Tibial nerve (tissue), 4 donors: Measurements from ENCODE around the gene MARCHF10. TPM values are rescaled to one million over a fixed set of nuclear protein-coding genes. Genes with fewer than 3 reads are reported as not detected.

ENCODE experiments used
- DNase-seq, 2 donors: peaks; one replicate each; pipeline ENCODE4 v3.0.0-alpha.2; 2019; ENCODE audit warnings: low spot score in 2 of 2
- H3K27ac ChIP-seq, 4 donors: fragments of 200-600 bp; sonication (generic) in 3 of 4; one replicate each; pipeline ENCODE4 v1.5.1; 2017 to 2019; ENCODE audit warnings: mild to moderate bottlenecking in 1 of 4
- H3K27me3 ChIP-seq, 2 donors: fragments of 200-600 bp; sonication (generic) in 1 of 2; one replicate each; pipeline versions ENCODE4 v1.5.1 to v1.6.0; 2017 to 2019
- H3K36me3 ChIP-seq, 3 donors: fragments of 200-600 bp; sonication (generic); one replicate each; pipeline ENCODE4 v1.5.1; 2018 to 2019
- H3K4me1 ChIP-seq, 4 donors: fragments of 200-600 bp; sonication (generic) in 3 of 4; one replicate each; pipeline ENCODE4 v1.5.1; 2017 to 2019
- H3K4me3 ChIP-seq, 4 donors: fragments of 200-600 bp; sonication (generic) in 3 of 4; one replicate each; pipeline ENCODE4 v1.5.1; 2017 to 2019; ENCODE audit warnings: mild to moderate bottlenecking in 1 of 4, moderate library complexity in 1 of 4
- H3K9me3 ChIP-seq, 4 donors: fragments of 200-600 bp; sonication (generic) in 3 of 4; one replicate each; pipeline ENCODE4 v1.5.1; 2017 to 2019
- EP300 ChIP-seq, 2 donors: sonication (generic); formaldehyde crosslinking; IDR thresholded peaks; one replicate each; pipeline ENCODE4 v1.6.1; 2017; ENCODE audit warnings: antibody characterized with exemption in 2 of 2, mild to moderate bottlenecking in 1 of 2
- POLR2A ChIP-seq, 2 donors: fragments of 450-650 bp; IDR thresholded peaks; one replicate each; pipeline ENCODE4 v1.6.1; 2017; ENCODE audit warnings: antibody characterized with exemption in 2 of 2, mild to moderate bottlenecking in 2 of 2, moderate library complexity in 2 of 2
- WGBS, 2 donors: methylation state at CpG; one replicate each; pipeline ENCODE4 v1.1.5; 2018; 5-methylcytosine and 5-hydroxymethylcytosine counted together
- total RNA-seq, 4 donors: library from RNA; depleted of rRNA; stranded (reverse); fragments of >200 nt; gene quantifications; one replicate each; pipeline ENCODE4 v1.1.0, GENCODE V29; 2016
- TF ChIP-seq, protein P1 (sequence below), 5 experiments: fragments of 200-600 bp in 3 of 5; fragments of 450-650 bp in 2 of 5; sonication (generic) in 3 of 5; IDR thresholded peaks; one replicate each; pipeline ENCODE4 v1.5.1; 2016 to 2019; ENCODE audit warnings: antibody characterized with exemption in 5 of 5, mild to moderate bottlenecking in 3 of 5, moderate library complexity in 2 of 5

Gene MARCHF10
- total RNA-seq, 4 donors from 2014 or later: 1.8 to 11.7 (median 3.6) TPM

DNA sequence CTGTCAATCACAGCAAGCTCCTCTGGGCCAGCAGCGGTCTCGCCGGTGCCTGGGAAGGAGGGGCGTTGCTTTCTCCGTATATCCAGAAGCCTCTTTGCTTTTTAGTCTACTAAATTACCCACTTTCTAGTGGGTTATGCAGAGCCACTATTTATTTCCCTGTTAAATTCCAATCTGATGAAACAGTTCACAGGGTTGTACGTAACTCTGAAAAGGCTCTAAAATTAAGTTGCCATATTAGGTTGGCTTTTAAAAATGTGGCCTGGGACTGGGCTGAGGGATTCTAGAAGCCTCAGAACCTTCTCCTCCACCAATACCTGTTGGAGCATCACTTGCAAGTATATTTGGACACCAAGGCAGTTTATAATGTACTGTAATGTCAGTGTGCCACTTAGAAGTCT is 27.2 kb downstream of the MARCHF10 start:
- Histone ChIP-seq H3K27ac (no peak overlapping the region), H3K9me3 (peaks cover 0 to 8% (median 0%) of the 10 kb centered on the region in 4 donors), H3K4me1 (peaks cover 0 to 3% (median 0%) of the 10 kb centered on the region in 4 donors), H3K4me3 (no peak overlapping the region), H3K27me3 (no peaks in the 10 kb centered on the region), H3K36me3 (no peaks in the 10 kb centered on the region)
- 84 to 89% methylated on average over 6 of the region's 6 CpGs for WGBS, 2 donors
- TF ChIP-seq, protein P1, sequence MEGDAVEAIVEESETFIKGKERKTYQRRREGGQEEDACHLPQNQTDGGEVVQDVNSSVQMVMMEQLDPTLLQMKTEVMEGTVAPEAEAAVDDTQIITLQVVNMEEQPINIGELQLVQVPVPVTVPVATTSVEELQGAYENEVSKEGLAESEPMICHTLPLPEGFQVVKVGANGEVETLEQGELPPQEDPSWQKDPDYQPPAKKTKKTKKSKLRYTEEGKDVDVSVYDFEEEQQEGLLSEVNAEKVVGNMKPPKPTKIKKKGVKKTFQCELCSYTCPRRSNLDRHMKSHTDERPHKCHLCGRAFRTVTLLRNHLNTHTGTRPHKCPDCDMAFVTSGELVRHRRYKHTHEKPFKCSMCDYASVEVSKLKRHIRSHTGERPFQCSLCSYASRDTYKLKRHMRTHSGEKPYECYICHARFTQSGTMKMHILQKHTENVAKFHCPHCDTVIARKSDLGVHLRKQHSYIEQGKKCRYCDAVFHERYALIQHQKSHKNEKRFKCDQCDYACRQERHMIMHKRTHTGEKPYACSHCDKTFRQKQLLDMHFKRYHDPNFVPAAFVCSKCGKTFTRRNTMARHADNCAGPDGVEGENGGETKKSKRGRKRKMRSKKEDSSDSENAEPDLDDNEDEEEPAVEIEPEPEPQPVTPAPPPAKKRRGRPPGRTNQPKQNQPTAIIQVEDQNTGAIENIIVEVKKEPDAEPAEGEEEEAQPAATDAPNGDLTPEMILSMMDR (IDR thresholded peaks at IDR 0.05): no peak
- TF ChIP-seq POLR2A (IDR thresholded peaks at IDR 0.05) (no peak), EP300 (IDR thresholded peaks at IDR 0.05) (no peak)
- DNase-seq: no peak

DNA sequence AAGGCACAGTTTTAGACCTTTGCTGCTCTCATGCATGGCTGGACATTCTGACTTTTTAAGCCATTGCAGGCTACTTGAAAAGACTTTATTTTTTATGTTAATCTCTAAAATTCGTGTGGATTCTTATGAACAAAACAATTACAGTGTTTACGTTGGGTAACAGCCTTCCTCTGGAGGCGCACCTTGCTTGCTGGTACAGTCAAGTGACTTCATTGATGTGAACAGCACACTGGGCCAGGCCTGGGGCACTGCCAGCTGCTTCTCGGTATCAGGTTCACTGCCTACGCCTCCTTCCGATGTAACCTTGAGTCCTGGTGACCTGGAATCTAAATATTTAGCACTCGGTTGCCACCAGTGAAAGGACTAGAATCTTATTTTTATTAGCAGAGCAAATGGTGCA is 27.8 kb downstream of the MARCHF10 start:
- Histone ChIP-seq H3K4me1 (peaks cover 0 to 3% (median 0%) of the 10 kb centered on the region in 4 donors), H3K27me3 (no peaks in the 10 kb centered on the region), H3K4me3 (no peak overlapping the region), H3K36me3 (no peaks in the 10 kb centered on the region), H3K27ac (no peak overlapping the region), H3K9me3 (peaks cover 0 to 6% (median 0%) of the 10 kb centered on the region in 4 donors)
- 78 to 82% methylated on average over 7 of the region's 7 CpGs for WGBS, 2 donors
- TF ChIP-seq POLR2A (IDR thresholded peaks at IDR 0.05) (no peak), EP300 (IDR thresholded peaks at IDR 0.05) (no peak)
- TF ChIP-seq, protein P1 (IDR thresholded peaks at IDR 0.05): no peak
- no peak for DNase-seq

DNA sequence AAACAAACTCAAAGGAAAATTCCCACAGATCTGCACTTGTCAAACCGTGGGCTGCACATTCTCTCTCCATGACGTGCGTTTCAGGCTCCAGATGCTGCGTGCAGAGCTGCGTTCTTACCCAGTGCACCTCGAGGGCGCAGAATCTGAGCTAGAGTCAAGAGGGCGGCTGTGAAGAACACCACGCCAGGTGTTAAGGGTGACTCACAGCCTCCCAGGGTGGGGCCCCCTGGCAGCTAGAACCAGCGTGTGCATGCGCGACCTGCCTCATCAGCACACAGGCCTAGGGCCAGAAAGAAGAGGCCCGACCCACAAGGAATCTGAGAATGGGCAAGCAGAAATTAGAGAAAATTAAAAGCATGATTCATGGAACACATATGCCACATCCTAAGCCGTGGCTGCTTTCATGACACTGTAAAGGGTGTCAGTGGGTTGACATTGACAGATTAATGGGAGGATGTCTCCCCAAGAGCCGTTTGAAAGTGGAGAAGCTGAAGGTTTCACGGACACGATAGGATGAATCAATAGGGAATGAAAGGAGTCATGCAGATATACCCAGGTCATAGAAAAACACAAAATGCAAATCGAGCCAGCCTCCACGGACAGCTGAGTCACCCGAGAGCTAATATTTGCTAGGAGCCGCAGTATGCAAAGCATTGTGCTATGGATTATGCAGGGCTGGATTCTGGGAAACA is 29.0 kb downstream of the MARCHF10 start:
- Histone ChIP-seq H3K27ac (no peak overlapping the region), H3K27me3 (no peaks in the 10 kb centered on the region), H3K4me1 (peaks cover 0 to 3% (median 0%) of the 10 kb centered on the region in 4 donors), H3K4me3 (no peak overlapping the region), H3K36me3 (no peaks in the 10 kb centered on the region), H3K9me3 (no peaks in the 10 kb centered on the region)
- TF ChIP-seq POLR2A (IDR thresholded peaks at IDR 0.05) (no peak), EP300 (IDR thresholded peaks at IDR 0.05) (no peak)
- TF ChIP-seq, protein P1 (IDR thresholded peaks at IDR 0.05): no peak
- WGBS, 2 donors: 47 to 53% methylated on average over 20 to 21 of the region's 21 CpGs
- no peak for DNase-seq

DNA sequence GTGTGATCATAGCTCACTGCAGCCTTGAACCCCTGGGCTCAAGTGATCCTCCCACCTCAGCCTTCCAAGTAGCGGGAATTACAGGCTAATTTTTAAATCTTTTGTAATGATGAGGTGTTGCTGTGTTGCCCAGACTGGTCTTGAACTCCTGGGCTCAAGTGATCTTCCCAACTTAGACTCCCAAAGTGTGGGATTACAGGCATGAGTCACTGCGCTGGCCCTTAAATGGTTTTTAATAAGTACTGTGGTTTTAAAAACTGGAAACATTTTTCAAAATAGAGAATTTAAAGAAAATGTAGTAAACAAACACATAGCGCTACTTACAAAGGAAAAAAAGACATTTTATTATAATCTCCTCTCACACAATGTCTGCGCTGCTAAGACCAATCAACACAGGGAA is 32.2 kb downstream of the MARCHF10 start:
- H3K4me3 ChIP-seq: no peak overlapping the region
- no peak for DNase-seq
- no peaks in the 10 kb centered on the region for H3K9me3 ChIP-seq
- no peak overlapping the region for H3K27ac ChIP-seq
- H3K4me1 ChIP-seq: peaks cover 0 to 3% (median 0%) of the 10 kb centered on the region in 4 donors
- 85 to 89% methylated on average over 4 of the region's 4 CpGs for WGBS, 2 donors
- H3K36me3 ChIP-seq: no peaks in the 10 kb centered on the region
- no peak for TF ChIP-seq EP300 (IDR thresholded peaks at IDR 0.05)
- no peak for TF ChIP-seq POLR2A (IDR thresholded peaks at IDR 0.05)
- TF ChIP-seq, protein P1 (IDR thresholded peaks at IDR 0.05): no peak
- no peaks in the 10 kb centered on the region for H3K27me3 ChIP-seq

DNA sequence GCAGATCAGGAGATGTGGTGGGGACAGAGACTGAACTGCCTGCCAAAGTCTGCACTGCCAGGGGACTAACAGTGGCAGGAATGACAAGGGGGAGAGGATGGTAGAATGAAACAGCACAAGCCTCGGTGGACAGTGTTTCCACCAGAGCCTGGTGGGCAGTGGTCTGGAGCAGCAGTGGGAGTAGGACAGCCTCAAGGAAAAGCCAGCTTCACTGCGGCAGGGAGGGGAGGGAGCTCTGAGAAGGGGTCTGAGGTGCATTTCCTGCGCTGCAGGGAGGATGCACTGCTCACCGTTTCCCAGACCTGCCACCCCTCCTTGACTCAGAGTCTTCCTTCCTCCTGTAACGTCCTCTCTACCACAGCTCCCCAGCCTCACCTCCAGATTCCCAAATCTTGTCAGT is 33.8 kb downstream of the MARCHF10 start:
- H3K4me1 ChIP-seq: peaks cover 0 to 3% (median 0%) of the 10 kb centered on the region in 4 donors
- DNase-seq: no peak
- no peaks in the 10 kb centered on the region for H3K9me3 ChIP-seq
- H3K27ac ChIP-seq: no peak overlapping the region
- no peaks in the 10 kb centered on the region for H3K36me3 ChIP-seq
- no peak overlapping the region for H3K4me3 ChIP-seq
- no peaks in the 10 kb centered on the region for H3K27me3 ChIP-seq
- TF ChIP-seq EP300 (IDR thresholded peaks at IDR 0.05) (no peak), POLR2A (IDR thresholded peaks at IDR 0.05) (no peak)
- TF ChIP-seq, protein P1 (IDR thresholded peaks at IDR 0.05): no peak
- 60 to 72% methylated on average over 5 of the region's 5 CpGs for WGBS, 2 donors
